Tibial artery (tissue), 4 donors: ENCODE measurements around the gene TDRD10.

Experiments used
- DNase-seq, 2 donors: peaks; one replicate each; pipeline ENCODE4 v3.0.0-alpha.2; 2019
- H3K27ac ChIP-seq, 2 donors: fragments of 200-600 bp; sonication (generic) in 1 of 2; 1 replicate in 1 of 2; 2 replicates in 1 of 2; pipeline ENCODE4 v1.5.1; 2018 to 2019; ENCODE audit warnings: mild to moderate bottlenecking in 1 of 2
- H3K27me3 ChIP-seq, 2 donors: fragments of 200-600 bp; sonication (generic) in 1 of 2; one replicate each; pipeline versions ENCODE4 v1.5.1 to v1.6.0; 2016 to 2019
- H3K36me3 ChIP-seq, 3 donors: fragments of 200-600 bp; sonication (generic) in 2 of 3; one replicate each; pipeline ENCODE4 v1.5.1; 2016 to 2019; ENCODE audit warnings: mild to moderate bottlenecking in 2 of 3
- H3K4me1 ChIP-seq, 4 donors: fragments of 200-600 bp; sonication (generic) in 2 of 4; 1 replicate in 3 of 4; 2 replicates in 1 of 4; pipeline ENCODE4 v1.5.1; 2016 to 2019
- H3K4me3 ChIP-seq, 2 donors: fragments of 200-600 bp; sonication (generic) in 1 of 2; 1 replicate in 1 of 2; 2 replicates in 1 of 2; pipeline ENCODE4 v1.5.1; 2018 to 2019; ENCODE audit warnings: mild to moderate bottlenecking in 2 of 2
- H3K9me3 ChIP-seq, 3 donors: fragments of 200-600 bp; sonication (generic) in 1 of 3; one replicate each; pipeline ENCODE4 v1.5.1; 2016 to 2019
- CTCF ChIP-seq, 2 experiments: fragments of 200-600 bp in 1 of 2; fragments of 450-650 bp in 1 of 2; IDR thresholded peaks; one replicate each; pipeline ENCODE4 v1.5.1; 2017 to 2019; ENCODE audit warnings: antibody characterized with exemption in 2 of 2, mild to moderate bottlenecking in 1 of 2, moderate library complexity in 1 of 2
- intact Hi-C: fragments of 100-400 bp; cut with DNase I; formaldehyde crosslinking; loops from one replicate; pipeline ENCODE4 v1.15.0; 2023; ENCODE audit warnings: low total_unique reads

TDRD10 gene

GRCh38 chr1:154474802-154475201 is 27.2 kb upstream of the TDRD10 start:
- TF ChIP-seq CTCF (IDR thresholded peaks at IDR 0.05), result no peak
- H3K36me3 ChIP-seq, result peaks cover 0 to 3% (median 0%) of the 10 kb centered on the region in 3 donors
- no peak overlapping the region for H3K27ac ChIP-seq
- no peaks in the 10 kb centered on the region for H3K9me3 ChIP-seq
- no peak overlapping the region for H3K4me3 ChIP-seq
- H3K4me1 ChIP-seq, result peaks cover 0 to 3% (median 0%) of the 10 kb centered on the region in 4 donors
- no peaks in the 10 kb centered on the region for H3K27me3 ChIP-seq
- peak in 1 of 2 donors; percentile 43 for DNase-seq
- intact Hi-C loops, result no loop called here

DNA sequence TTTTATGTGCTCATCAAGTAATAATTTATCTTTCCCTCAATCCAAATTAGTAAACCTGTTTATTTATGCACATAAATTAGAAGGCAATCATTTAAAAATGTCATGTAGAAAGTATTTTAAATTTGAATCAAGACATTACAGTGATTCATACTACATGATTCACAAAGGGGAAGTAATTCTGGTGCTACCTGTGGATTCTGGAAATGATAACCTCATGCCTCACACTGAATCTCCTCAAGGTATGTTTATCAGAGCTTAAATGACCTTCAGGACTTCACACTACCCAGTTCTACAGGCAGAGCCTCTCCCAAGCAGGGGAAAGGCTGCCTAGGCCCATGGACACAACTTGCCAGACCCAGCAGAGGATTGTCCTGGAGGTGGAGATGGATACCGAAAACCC is 25.2 kb upstream of the TDRD10 start:
- no peak for DNase-seq
- intact Hi-C loops, result no loop called here
- no peaks in the 10 kb centered on the region for H3K36me3 ChIP-seq
- H3K27ac ChIP-seq, result no peak overlapping the region
- no peaks in the 10 kb centered on the region for H3K27me3 ChIP-seq
- H3K9me3 ChIP-seq, result no peaks in the 10 kb centered on the region
- peaks cover 0 to 6% (median 0%) of the 10 kb centered on the region in 4 donors for H3K4me1 ChIP-seq
- H3K4me3 ChIP-seq, result no peak overlapping the region
- TF ChIP-seq CTCF (IDR thresholded peaks at IDR 0.05), result no peak

DNA sequence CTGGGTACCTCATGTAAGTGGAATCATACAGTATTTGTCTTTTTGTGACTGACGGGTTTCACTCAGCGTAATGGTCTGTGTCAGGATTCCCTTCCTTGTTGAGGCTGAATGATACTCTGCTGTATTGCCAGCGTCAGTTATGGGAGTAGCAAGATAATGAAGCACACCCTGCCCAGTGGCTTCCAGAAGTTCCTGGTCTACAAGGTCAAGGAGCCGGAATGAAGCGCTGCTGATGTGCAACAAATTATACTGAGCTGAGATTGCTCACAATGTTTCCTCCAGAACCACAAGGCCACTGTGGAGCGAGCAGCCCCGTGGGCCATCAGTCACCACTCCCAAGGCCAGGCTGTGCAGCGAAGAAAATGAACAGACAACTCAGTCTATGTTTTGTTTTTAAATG is 24.0 kb upstream of the TDRD10 start:
- Histone ChIP-seq H3K27ac (no peak overlapping the region), H3K27me3 (no peaks in the 10 kb centered on the region), H3K36me3 (no peaks in the 10 kb centered on the region), H3K4me1 (peaks cover 0 to 6% (median 0%) of the 10 kb centered on the region in 4 donors), H3K4me3 (no peak overlapping the region), H3K9me3 (no peaks in the 10 kb centered on the region)
- intact Hi-C loops, result no loop called here
- no peak for DNase-seq
- TF ChIP-seq CTCF (IDR thresholded peaks at IDR 0.05), result no peak

GRCh38 chr1:154478639-154479038 is 23.4 kb upstream of the TDRD10 start:
- no peak for DNase-seq
- no peak for TF ChIP-seq CTCF (IDR thresholded peaks at IDR 0.05)
- H3K36me3 ChIP-seq, result no peaks in the 10 kb centered on the region
- H3K27me3 ChIP-seq, result no peaks in the 10 kb centered on the region
- intact Hi-C loops, result no loop called here
- H3K4me1 ChIP-seq, result peaks cover 0 to 6% (median 0%) of the 10 kb centered on the region in 4 donors
- no peak overlapping the region for H3K4me3 ChIP-seq
- no peaks in the 10 kb centered on the region for H3K9me3 ChIP-seq
- H3K27ac ChIP-seq, result no peak overlapping the region

- no peaks in the 10 kb centered on the region for H3K27me3 ChIP-seq
- H3K4me3 ChIP-seq, result no peak overlapping the region
- peaks cover 0 to 6% (median 0%) of the 10 kb centered on the region in 4 donors for H3K4me1 ChIP-seq
- H3K9me3 ChIP-seq, result no peaks in the 10 kb centered on the region
- DNase-seq, result peak in 1 of 2 donors; percentile 75
- no peaks in the 10 kb centered on the region for H3K36me3 ChIP-seq
- H3K27ac ChIP-seq, result no peak overlapping the region
- intact Hi-C loops, result loop anchor here (5.0 kb wide), 1 partner anchor 67 kb away; no protein-coding TSS in a partner anchor
- TF ChIP-seq CTCF (IDR thresholded peaks at IDR 0.05), result peak; percentile 93 to 96
Measured at GRCh38 chr1:154479764-154480421, 22.1 kb upstream of the TDRD10 start.
